Astrocyte (in vitro differentiated cells and primary cell): Measurements from ENCODE around the gene ATG101. TPM values are rescaled to one million over a fixed set of nuclear protein-coding genes. Genes with fewer than 3 reads are reported as not detected.

ENCODE experiments used
- DNase-seq: peaks from one replicate; pipeline ENCODE4 v3.0.0-alpha.2; 2010; ENCODE audit warnings: low read depth
- FAIRE-seq: peaks from 2 replicates; lab custom pipeline; 2011; peaks lifted over from hg19 to GRCh38; lab: Jason Lieb, UNC
- H2AFZ ChIP-seq: 2 replicates; pipeline ENCODE4 v1.6.0; 2012; ENCODE audit warnings: low read depth, low read length, inconsistent platforms
- H3K27ac ChIP-seq: 2 replicates; pipeline ENCODE4 v1.5.1; 2011; ENCODE audit warnings: low read depth, low read length, inconsistent platforms
- H3K27me3 ChIP-seq: 2 replicates; pipeline ENCODE4 v1.6.0; 2011; ENCODE audit warnings: low read length, inconsistent platforms; ENCODE audit not compliant: insufficient read depth
- H3K36me3 ChIP-seq: 2 replicates; pipeline ENCODE4 v1.5.1; 2011; ENCODE audit warnings: low read length, inconsistent platforms; ENCODE audit not compliant: insufficient read depth
- H3K4me1 ChIP-seq: 2 replicates; pipeline ENCODE4 v1.5.1; 2011; ENCODE audit warnings: low read length, inconsistent platforms; ENCODE audit not compliant: insufficient read depth
- H3K4me2 ChIP-seq: 2 replicates; pipeline ENCODE4 v1.6.0; 2012; ENCODE audit warnings: low read length, inconsistent platforms
- H3K4me3 ChIP-seq: 2 replicates; pipeline ENCODE4 v1.5.1; 2011; ENCODE audit warnings: low read depth, mild to moderate bottlenecking, low read length, inconsistent platforms; ENCODE audit not compliant: insufficient read depth
- H3K79me2 ChIP-seq: 2 replicates; pipeline ENCODE4 v1.6.0; 2012; ENCODE audit warnings: mild to moderate bottlenecking, low read length, inconsistent platforms; ENCODE audit not compliant: insufficient read depth
- H3K9ac ChIP-seq: 2 replicates; pipeline ENCODE4 v1.6.0; 2012; ENCODE audit warnings: mild to moderate bottlenecking, low read length, inconsistent platforms
- H3K9me3 ChIP-seq: 2 replicates; pipeline ENCODE4 v1.5.1; 2012; ENCODE audit warnings: low read depth, mild to moderate bottlenecking, low read length, inconsistent platforms; ENCODE audit not compliant: insufficient read depth
- H4K20me1 ChIP-seq: 2 replicates; pipeline ENCODE4 v1.6.0; 2012; ENCODE audit warnings: low read length, inconsistent platforms; ENCODE audit not compliant: insufficient read depth
- H3K27ac Mint-ChIP-seq: one replicate; pipeline ENCODE4 v1.8.0; 2021; ENCODE audit warnings: mild to moderate bottlenecking, mixed read lengths; ENCODE audit not compliant: unreplicated experiment
- H3K27me3 Mint-ChIP-seq: one replicate; pipeline ENCODE4 v1.8.0; 2021; ENCODE audit warnings: low read depth, mixed read lengths; ENCODE audit not compliant: unreplicated experiment
- H3K36me3 Mint-ChIP-seq: one replicate; pipeline ENCODE4 v1.8.0; 2021; ENCODE audit warnings: low read depth, mixed read lengths; ENCODE audit not compliant: unreplicated experiment
- H3K4me1 Mint-ChIP-seq: one replicate; pipeline ENCODE4 v1.8.0; 2021; ENCODE audit warnings: low read depth, mixed read lengths; ENCODE audit not compliant: unreplicated experiment
- H3K4me3 Mint-ChIP-seq: one replicate; pipeline ENCODE4 v1.8.0; 2021; ENCODE audit warnings: mild to moderate bottlenecking, moderate library complexity, mixed read lengths; ENCODE audit not compliant: unreplicated experiment
- H3K9me3 Mint-ChIP-seq: one replicate; pipeline ENCODE4 v1.8.0; 2021; ENCODE audit warnings: mild to moderate bottlenecking, mixed read lengths; ENCODE audit not compliant: unreplicated experiment
- CTCF ChIP-seq: IDR thresholded peaks from 2 replicates; pipeline ENCODE4 v1.5.1; 2011; ENCODE audit warnings: low read depth, mild to moderate bottlenecking, inconsistent platforms, low read length, moderate library complexity; ENCODE audit not compliant: insufficient read depth
- EZH2 ChIP-seq: IDR thresholded peaks from 2 replicates; pipeline ENCODE4 v1.6.1; 2012; ENCODE audit warnings: mild to moderate bottlenecking, low read length, inconsistent platforms; ENCODE audit not compliant: insufficient read depth
- total RNA-seq: library from RNA; stranded (reverse); gene quantifications from 2 replicates; pipeline ENCODE4 v1.2.1, GENCODE V29; 2021

The ATG101 gene
- total RNA-seq, 1 donor from 2014 or later: 54.2 TPM

- H3K27me3 Mint-ChIP-seq: peaks cover 66% of the 10 kb centered on the region
- Histone ChIP-seq H3K9ac (no peak overlapping the region), H3K4me2 (no peak overlapping the region), H4K20me1 (no peaks in the 10 kb centered on the region), H3K4me1 (no peaks in the 10 kb centered on the region), H3K4me3 (no peak overlapping the region), H3K9me3 (no peaks in the 10 kb centered on the region), H3K27me3 (peaks cover 29% of the 10 kb centered on the region), H3K36me3 (no peaks in the 10 kb centered on the region), H2AFZ (no peak overlapping the region), H3K79me2 (no peaks in the 10 kb centered on the region), H3K27ac (no peak overlapping the region)
- no peak overlapping the region for H3K4me3 Mint-ChIP-seq
- no peak overlapping the region for H3K27ac Mint-ChIP-seq
- H3K36me3 Mint-ChIP-seq: peaks cover 26% of the 10 kb centered on the region
- FAIRE-seq: no peak
- DNase-seq: no peak
- no peaks in the 10 kb centered on the region for H3K4me1 Mint-ChIP-seq
- no peak for TF ChIP-seq EZH2
- no peak for TF ChIP-seq CTCF
- peaks cover 4% of the 10 kb centered on the region for H3K9me3 Mint-ChIP-seq
Observed at GRCh38 chr12:52089491-52089890, 19.7 kb downstream of the ATG101 start.

GRCh38 chr12:52090291-52090690 lies 20.5 kb downstream of the ATG101 start:
- no peaks in the 10 kb centered on the region for H4K20me1 ChIP-seq
- peaks cover 67% of the 10 kb centered on the region for H3K27me3 Mint-ChIP-seq
- no peak overlapping the region for H3K4me3 Mint-ChIP-seq
- H3K9me3 ChIP-seq: no peaks in the 10 kb centered on the region
- H3K36me3 ChIP-seq: no peaks in the 10 kb centered on the region
- H3K9ac ChIP-seq: no peak overlapping the region
- H2AFZ ChIP-seq: no peak overlapping the region
- no peak overlapping the region for H3K27ac Mint-ChIP-seq
- TF ChIP-seq CTCF (no peak), EZH2 (no peak)
- no peak overlapping the region for H3K4me3 ChIP-seq
- peaks cover 29% of the 10 kb centered on the region for H3K27me3 ChIP-seq
- H3K4me1 ChIP-seq: no peaks in the 10 kb centered on the region
- no peaks in the 10 kb centered on the region for H3K79me2 ChIP-seq
- DNase-seq (no peak), FAIRE-seq (no peak)
- no peak overlapping the region for H3K4me2 ChIP-seq
- H3K4me1 Mint-ChIP-seq: no peaks in the 10 kb centered on the region
- H3K36me3 Mint-ChIP-seq: peaks cover 25% of the 10 kb centered on the region
- no peak overlapping the region for H3K27ac ChIP-seq
- H3K9me3 Mint-ChIP-seq: peaks cover 7% of the 10 kb centered on the region

- no peak overlapping the region for H3K27ac Mint-ChIP-seq
- H3K4me3 Mint-ChIP-seq: no peak overlapping the region
- H3K9ac ChIP-seq: no peak overlapping the region
- TF ChIP-seq CTCF (no peak), EZH2 (no peak)
- no peaks in the 10 kb centered on the region for H3K4me1 Mint-ChIP-seq
- peaks cover 65% of the 10 kb centered on the region for H3K27me3 Mint-ChIP-seq
- peaks cover 29% of the 10 kb centered on the region for H3K27me3 ChIP-seq
- H3K9me3 ChIP-seq: no peaks in the 10 kb centered on the region
- no peaks in the 10 kb centered on the region for H3K36me3 ChIP-seq
- FAIRE-seq: no peak
- no peak overlapping the region for H3K4me2 ChIP-seq
- no peaks in the 10 kb centered on the region for H3K4me1 ChIP-seq
- peaks cover 11% of the 10 kb centered on the region for H3K9me3 Mint-ChIP-seq
- no peak overlapping the region for H3K4me3 ChIP-seq
- DNase-seq: no peak
- H2AFZ ChIP-seq: no peak overlapping the region
- no peaks in the 10 kb centered on the region for H3K79me2 ChIP-seq
- H3K36me3 Mint-ChIP-seq: peaks cover 25% of the 10 kb centered on the region
- no peaks in the 10 kb centered on the region for H4K20me1 ChIP-seq
- no peak overlapping the region for H3K27ac ChIP-seq
Observed at GRCh38 chr12:52091061-52091460, 21.3 kb downstream of the ATG101 start.
